GM12891 (cell line): Measurements from ENCODE around the gene CDH23.
A peak's percentile ranks its signal among the peaks of the same experiment; 100 is the strongest.

Experiments
- DNase-seq: peaks from one replicate; pipeline ENCODE4 v3.0.0; 2011; ENCODE audit warnings: low spot score; ENCODE audit not compliant: insufficient read length
- FAIRE-seq: peaks from 2 replicates; lab custom pipeline; 2011; peaks lifted over from hg19 to GRCh38; lab: Jason Lieb, UNC
- PAX5 ChIP-seq: IDR thresholded peaks from 2 replicates; pipeline ENCODE4 v1.6.1; 2011; ENCODE audit warnings: low read length, moderate library complexity, mild to moderate bottlenecking; ENCODE audit not compliant: insufficient read depth, severe bottlenecking
- POLR2A ChIP-seq: IDR thresholded peaks from 2 replicates; pipeline ENCODE4 v1.6.1; 2011; ENCODE audit warnings: low read depth, low read length, control low read depth
- POLR2AphosphoS5 ChIP-seq: IDR thresholded peaks from 2 replicates; pipeline ENCODE4 v1.6.1; 2011; ENCODE audit warnings: low read depth, low read length, control low read depth
- POU2F2 ChIP-seq: IDR thresholded peaks from 2 replicates; pipeline ENCODE4 v1.6.1; 2011; ENCODE audit warnings: low read depth, mild to moderate bottlenecking, control low read depth, low read length, moderate library complexity
- SPI1 ChIP-seq: IDR thresholded peaks from 2 replicates; pipeline ENCODE4 v1.6.1; 2011; ENCODE audit warnings: low read depth, low read length, control low read depth
- TAF1 ChIP-seq: IDR thresholded peaks from 2 replicates; pipeline ENCODE4 v1.6.1; 2011; ENCODE audit warnings: low read depth, low read length, control low read depth

The CDH23 gene

GRCh38 chr10:71796749-71797405 lies 400.2 kb downstream of the CDH23 start:
- TF ChIP-seq POLR2AphosphoS5 (no peak), SPI1 (no peak), PAX5 (no peak), POU2F2 (no peak), POLR2A (no peak), TAF1 (no peak)
- FAIRE-seq = no peak
- DNase-seq = no peak

GRCh38 chr10:71797533-71798307 lies 401.0 kb downstream of the CDH23 start:
- FAIRE-seq = no peak
- TF ChIP-seq TAF1 (no peak), PAX5 (no peak)
- DNase-seq = no peak

- FAIRE-seq = no peak
- no peak for DNase-seq
- no peak for TF ChIP-seq POU2F2
- no peak for TF ChIP-seq POLR2A
- TF ChIP-seq POLR2AphosphoS5 = no peak
- no peak for TF ChIP-seq TAF1
- no peak for TF ChIP-seq SPI1
- TF ChIP-seq PAX5 = no peak
Measured at GRCh38 chr10:71798308-71798624, 401.5 kb downstream of the CDH23 start.

GRCh38 chr10:71799112-71799511 lies 402.4 kb downstream of the CDH23 start:
- DNase-seq (no peak), FAIRE-seq (no peak)
- TF ChIP-seq SPI1 (no peak), POU2F2 (no peak), POLR2AphosphoS5 (no peak), PAX5 (no peak), POLR2A (no peak), TAF1 (no peak)

GRCh38 chr10:71799608-71800453 lies 403.1 kb downstream of the CDH23 start:
- TF ChIP-seq TAF1 (no peak), PAX5 (no peak), POLR2AphosphoS5 (no peak), POU2F2 (no peak), SPI1 (no peak), POLR2A (no peak)
- no peak for DNase-seq
- FAIRE-seq = no peak

GRCh38 chr10:71801361-71801760 lies 404.6 kb downstream of the CDH23 start:
- FAIRE-seq (no peak), DNase-seq (peak; percentile 60)
- TF ChIP-seq POU2F2 = peak; percentile 54; the same call in 1 of the 2 replicates
- peak; percentile 61 for TF ChIP-seq SPI1
- TF ChIP-seq POLR2AphosphoS5 = no peak

GRCh38 chr10:71802235-71802634 lies 405.5 kb downstream of the CDH23 start:
- TF ChIP-seq SPI1 (no peak), POLR2A (no peak)
- FAIRE-seq (no peak), DNase-seq (no peak)

- TF ChIP-seq POLR2AphosphoS5 (no peak), POLR2A (no peak), TAF1 (no peak), SPI1 (no peak), POU2F2 (no peak), PAX5 (no peak)
- FAIRE-seq (no peak), DNase-seq (no peak)
Measured at GRCh38 chr10:71802715-71803488, 406.2 kb downstream of the CDH23 start.

DNA sequence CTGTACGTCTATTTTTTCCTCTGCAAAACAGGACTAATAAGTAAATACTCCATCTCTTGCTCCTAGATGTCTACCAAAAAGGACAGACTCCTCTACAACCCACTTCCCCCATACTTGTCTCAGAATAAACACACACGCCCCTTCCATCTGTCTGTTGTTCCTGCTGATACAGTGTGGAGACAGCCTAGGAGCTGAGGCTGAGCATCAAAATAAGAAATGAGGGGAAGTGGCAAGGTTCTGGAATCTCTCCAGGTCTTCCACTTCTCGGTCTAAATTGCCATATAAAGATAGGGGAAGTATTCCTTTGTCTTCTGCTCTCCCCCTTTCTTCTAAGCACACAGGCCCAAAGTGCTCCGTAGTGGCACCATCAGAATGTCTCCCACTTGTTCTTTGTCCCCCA lies 407.4 kb downstream of the CDH23 start:
- DNase-seq (no peak), FAIRE-seq (no peak)
- TF ChIP-seq POLR2AphosphoS5 (no peak), POU2F2 (no peak), SPI1 (no peak), PAX5 (no peak), POLR2A (no peak), TAF1 (no peak)
